ENCODE data around the gene GFOD1.
"Not testable (repeated sequence)": the region's sequence is repeated elsewhere in the genome, so short reads cannot be mapped to it uniquely, and the experiment has no call there.

The GFOD1 gene

DNA sequence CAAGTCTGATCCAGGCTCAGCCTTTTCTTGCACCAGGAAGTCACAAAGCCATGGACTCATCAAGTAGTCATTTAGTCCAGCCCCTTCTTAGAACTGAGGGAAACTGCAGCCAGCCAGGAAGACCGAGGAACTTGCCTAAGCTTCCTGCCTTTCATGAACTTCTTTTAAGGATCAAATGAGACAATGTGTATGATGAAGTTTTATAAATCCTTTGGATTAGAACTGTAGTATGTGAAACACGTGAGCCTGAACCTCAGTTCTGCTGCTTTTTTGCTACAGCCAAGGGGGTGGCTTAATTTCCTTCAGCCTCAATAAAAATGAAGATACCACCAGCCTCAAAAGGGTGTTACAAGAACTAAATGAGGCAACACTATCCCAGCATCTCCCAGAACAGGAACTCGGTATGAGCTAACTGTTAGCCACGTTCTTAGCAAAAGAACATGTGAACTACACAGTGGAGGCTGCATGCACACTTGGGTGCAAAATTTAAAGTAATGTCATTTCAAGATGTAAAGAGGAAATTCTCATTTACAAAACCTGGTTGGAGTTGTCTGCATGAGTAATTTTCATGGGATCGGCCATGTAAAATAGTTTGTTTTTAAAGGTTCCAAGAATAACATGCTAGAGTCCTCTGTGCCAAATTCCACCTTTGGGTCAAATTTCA, 83.0 kb downstream of the GFOD1 start:
- no peak for DNase-seq (ENCODE audit: low spot score)

DNA sequence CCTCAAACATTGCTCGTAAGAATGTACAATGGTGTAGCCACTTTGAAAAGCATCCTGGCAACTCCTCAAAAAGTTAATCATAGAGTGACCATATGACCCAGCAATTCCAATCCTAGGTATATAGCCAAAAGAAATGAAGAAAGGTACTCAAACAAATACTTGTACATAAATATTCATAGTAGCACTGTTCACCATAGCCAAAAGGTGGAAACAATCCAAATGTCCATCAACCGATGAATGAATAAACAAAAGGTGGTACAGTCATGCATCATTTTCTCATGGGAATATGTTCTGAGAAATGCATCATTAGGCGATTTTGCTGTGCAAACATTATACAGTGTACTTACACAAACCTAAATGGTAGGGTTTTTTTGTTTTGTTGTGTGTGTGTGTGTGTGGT, 84.7 kb downstream of the GFOD1 start:
- no peak for DNase-seq (ENCODE audit: low spot score)

DNA sequence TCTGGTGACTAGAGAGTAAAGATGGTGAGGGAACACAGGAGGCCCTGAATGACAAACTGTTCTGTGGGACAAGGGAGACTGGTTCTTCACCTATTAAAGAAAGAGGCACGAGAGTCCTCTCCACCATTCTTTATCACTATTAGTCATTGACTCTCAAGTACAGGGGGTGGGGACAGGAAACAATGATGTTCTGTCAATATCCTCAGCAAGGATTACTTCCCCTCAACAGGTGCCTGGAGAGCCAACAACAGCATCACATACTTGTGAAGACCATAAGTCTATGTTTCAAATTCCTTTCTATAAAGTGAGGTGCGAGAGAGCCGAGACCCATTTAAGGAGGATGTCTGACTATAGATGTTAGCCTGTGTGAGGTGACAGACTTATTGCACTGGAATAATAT, 86.6 kb downstream of the GFOD1 start:
- no peak for DNase-seq (ENCODE audit: low spot score)

DNA sequence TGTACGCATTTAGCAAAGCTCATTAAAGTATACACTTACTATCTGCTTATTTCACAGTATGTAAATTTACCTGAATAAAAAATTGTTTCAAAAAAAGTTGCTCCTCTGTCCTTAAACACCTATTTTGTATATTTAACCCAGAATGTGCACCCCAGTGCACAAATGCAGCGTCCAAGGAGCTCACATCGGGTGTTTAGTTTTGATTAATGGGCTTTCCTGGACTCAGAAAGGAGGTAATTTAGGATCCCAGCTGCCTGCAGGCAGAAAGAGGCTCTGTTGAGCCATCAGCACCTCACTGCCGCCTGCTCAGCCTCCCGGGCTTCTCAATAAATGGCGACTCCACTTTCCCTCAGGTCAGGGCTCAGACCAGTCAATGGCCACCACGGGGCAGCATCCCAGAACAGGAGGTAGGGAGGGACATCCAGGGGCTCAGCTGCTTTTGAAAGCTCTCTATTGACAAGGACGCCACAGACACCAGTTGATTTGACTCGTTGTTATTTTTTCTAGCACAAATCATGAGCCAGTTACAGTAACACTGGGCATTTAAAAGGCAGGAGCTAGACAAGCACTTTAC, 88.9 kb downstream of the GFOD1 start:
- DNase-seq (ENCODE audit: low spot score), result no peak

DNA sequence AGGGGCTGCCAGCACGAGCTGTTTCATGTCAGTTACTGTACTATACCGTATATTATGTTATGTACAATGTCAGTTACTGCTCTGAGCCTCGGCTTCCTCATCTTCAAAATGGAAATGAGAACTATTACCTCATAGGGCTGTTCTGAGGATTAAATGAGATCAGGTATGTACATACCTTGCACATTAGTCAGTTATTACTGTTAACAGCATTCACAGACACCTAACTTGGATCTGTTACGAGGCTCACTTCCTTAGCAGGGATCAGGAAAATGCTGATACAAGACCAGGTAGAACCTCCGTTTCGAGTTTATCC, 89.4 kb downstream of the GFOD1 start:
- peak; percentile 17 for DNase-seq (ENCODE audit: low spot score)

DNA sequence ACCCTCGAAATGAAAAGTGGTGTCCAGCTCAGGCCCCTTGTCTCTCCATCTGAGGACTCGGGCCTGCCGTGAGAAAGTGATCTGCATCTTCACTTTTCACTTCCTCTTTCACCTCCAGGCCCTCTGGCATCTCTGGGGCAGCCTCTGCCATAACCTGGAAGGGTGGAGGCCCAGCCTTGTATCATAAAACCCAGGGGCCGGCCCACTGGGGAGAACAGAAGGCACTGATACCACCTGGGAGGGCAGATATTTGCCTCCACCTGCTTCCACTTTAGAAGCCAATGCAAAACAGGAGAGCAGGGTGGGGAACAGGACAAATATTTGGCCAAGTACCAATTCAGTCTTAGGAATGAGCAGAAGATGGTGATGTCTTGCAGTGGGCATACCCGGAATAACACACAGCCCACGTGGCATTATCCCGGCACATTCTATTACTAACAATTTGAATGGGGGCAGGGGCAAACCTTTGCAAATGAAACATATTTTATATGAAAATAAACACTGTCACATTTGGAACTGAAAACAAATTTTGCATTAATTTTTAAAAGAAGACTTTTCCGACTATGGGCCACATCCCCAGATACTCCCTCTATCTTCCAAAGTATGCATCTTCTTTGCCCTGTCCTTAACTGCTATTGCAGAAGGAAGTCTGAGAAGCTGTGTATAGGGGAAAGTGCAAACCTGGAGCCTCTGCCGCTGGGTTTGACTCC, 89.9 kb downstream of the GFOD1 start:
- DNase-seq (ENCODE audit: low spot score), result peak; percentile 57

DNA sequence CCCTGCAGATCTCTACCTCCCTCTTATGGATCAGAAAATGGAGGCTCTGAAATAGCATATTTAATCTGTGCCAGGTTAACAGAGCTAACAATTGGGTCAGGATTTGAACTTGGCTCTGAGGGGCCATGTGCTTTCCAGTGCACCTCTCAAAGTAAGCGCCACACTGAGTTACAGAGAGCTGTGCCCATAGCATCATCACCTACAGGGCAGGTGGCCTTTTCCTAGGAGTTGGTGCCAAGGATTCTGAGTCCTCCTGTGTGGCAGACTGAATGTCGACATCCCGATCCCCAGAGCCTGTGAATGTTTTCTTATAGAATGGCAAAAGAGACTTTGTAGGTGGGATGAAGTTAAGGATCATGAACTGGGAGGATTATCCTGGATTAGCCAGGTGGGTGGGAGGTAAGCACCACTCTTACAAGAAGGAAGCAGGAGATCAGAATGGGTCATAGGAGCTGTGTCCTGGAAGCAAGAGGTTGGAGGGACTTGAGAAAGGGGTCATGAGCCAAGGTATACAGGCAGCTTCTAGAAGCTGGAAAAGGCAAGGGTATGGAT, 91.1 kb downstream of the GFOD1 start:
- DNase-seq (ENCODE audit: low spot score), result no peak

DNA sequence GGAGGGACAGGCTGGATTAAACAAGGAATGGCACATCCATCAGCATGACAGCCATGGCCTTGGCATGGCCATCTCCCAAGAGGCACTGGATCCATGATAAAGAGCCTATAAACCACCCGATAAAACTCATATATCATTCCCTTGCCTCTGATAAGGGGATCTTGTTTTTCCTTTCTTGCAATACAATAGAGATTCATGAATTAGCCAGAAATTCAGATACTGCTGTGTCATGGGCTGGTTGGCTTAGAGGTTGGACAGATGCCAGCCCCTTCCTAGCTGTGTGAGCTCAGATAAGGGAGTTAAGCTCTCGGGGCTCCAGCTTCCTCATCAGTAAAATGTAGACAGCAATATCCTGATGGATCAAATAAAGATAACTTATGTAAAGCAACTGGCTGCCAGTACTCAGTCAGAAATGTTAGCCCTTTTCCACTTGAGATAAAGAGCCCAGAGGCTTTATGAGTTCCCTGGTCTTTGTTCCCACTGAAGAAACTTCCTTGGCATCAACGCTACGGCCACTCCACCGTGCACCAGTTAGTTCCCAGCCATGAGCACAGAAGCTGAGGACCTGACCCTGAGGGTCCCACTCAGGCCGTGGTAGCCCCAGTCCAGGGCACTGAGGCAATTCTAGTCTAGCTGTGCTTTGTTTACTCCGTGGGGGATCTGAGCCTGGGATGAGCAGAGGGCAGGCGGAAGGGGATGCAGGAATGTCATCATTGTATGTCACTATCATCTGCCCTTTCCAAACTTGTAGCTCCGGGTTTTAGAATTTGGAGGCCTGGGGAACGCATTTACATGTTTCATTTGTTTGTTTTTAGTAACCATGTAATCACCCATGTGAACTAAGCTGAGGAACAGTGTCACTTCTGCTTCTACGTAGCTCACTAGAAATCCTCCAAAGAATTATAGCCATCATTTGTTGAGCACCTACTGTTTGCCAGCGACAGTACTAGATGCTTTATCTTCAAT, 91.8 kb downstream of the GFOD1 start:
- peak; percentile 94 for DNase-seq (ENCODE audit: low spot score)

DNA sequence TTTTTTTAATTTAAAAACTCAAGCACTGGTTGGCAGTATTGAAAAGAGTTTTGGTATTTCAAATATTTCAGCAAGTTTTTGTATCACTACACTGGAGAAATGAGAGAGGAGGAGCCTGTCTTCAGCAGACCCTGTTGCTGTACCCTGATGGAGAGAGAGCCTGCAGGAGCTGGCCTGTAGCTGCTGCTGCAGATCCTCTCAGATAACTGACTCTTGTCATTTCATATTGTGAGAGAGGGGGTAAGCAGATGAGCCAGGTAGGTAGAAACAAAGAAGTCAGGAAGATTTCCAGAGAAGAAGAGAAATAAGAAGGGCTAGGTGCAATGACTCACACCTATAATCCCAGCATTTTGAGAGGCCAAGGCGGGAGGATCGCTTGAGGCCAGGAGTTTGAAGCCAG, 94.9 kb downstream of the GFOD1 start:
- no peak for DNase-seq (ENCODE audit: low spot score)

DNA sequence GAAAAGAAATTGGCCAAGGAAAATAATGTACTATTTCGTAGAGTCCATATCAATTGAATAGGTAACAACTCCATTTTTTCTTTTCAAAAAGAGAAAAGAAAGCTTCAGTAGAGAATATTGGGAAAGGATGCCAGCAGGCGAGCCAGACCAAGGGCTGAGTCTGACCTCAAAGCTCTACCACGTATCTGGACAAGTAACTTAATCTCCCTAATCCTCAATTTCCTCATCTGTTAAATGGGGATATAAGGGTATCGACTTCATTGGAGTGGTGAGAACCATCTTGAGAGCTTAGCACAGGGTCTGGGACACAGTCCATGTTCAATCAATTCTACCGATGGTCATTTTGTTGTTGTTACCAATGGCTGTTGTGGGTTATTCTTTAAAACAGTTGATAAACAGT, 95.9 kb downstream of the GFOD1 start:
- DNase-seq (ENCODE audit: low spot score), result no peak

DNA sequence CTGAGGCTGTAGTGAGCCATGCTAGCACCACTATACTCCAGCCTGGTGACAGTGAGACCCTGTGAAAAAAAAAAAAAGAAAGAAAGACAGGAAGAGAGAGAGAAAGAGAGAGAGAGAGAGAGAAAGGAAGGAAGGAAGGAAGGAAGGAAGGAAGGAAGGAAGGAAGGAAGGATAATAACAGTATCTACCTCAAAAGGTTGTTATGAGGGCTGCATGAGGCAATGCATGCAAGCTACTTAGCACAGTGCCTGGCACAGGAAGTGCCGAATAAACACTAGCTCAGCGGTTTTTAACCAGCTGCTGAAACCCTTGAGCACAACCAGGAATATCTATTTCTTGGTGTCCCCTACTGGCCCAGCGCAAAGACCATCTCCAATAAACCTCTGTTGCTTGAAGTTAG, 96.7 kb downstream of the GFOD1 start:
- DNase-seq (ENCODE audit: low spot score), result no peak

DNA sequence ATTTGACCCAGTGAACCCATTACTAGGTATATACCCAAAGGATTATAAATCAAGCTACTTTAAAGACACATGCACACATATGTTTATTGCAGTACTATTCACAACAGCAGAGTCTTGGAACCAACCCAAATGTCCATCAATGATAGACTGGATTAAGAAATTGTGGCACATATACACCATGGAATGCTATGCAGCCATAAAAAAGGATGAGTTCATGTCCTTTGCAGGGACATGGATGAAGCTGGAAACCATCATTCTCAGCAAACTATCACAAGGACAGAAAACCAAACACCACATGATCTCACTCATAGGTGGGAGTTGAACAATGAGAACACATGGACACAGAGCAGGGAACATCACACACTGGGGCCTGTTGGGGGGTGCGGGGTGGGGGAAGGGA, 98.2 kb downstream of the GFOD1 start:
- DNase-seq (ENCODE audit: low spot score), result not testable (repeated sequence)

DNA sequence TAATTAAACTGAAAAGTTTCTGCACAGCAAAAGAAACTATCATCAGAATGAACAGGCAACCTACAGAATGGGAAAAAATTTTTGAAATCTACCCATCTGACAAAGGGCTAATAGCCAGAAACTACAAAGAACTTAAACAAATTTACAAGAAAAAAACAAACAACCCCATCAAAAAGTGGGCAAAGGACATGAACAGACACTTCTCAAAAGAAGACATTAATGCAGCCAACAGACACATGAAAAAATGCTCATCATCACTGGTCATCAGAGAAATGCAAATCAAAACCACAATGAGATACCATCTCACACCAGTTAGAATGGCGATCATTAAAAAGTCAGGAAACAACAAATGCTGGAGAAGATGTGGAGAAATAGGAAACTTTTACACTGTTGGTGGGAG, 98.6 kb downstream of the GFOD1 start:
- DNase-seq (ENCODE audit: low spot score), result not testable (repeated sequence)

DNA sequence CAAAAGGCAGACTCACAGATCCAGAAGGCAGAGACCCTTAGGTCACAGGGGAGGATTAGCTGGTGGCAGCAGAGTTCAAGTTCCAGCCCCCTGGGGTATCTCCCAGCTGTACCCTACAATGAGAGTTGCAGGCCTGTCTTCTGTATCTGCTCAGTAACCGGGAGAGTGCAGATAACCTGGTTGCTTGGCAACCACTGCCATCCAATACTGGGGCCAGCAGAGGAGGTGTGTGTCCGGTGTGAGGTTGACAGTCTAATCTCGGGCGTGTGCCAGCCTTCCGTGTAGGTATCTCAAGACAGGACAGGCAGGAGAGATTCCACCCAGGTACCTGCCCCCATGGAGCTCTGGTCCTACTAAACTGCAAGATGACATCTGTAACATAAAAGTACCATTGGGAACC, 102.4 kb downstream of the GFOD1 start:
- DNase-seq (ENCODE audit: low spot score), result peak; percentile 56

DNA sequence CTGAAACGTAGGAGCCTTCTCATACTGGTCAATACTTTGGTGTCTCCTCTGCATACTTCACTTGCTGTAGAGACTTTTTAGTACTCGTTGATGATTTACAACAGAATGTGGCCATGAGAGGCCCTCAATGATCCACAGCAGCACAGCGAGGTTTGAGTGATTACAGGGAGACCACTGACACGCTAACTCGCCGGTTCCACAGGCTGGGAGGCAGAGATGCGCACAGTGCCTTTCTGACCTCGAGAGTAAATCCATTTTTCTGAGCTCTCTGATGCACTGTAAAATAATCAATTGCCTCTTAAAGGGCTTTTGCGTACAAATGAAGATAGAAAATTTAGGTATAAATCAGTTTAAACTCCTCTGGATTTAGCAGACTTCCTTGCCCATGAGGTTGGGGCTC, 102.9 kb downstream of the GFOD1 start:
- DNase-seq (ENCODE audit: low spot score), result no peak

DNA sequence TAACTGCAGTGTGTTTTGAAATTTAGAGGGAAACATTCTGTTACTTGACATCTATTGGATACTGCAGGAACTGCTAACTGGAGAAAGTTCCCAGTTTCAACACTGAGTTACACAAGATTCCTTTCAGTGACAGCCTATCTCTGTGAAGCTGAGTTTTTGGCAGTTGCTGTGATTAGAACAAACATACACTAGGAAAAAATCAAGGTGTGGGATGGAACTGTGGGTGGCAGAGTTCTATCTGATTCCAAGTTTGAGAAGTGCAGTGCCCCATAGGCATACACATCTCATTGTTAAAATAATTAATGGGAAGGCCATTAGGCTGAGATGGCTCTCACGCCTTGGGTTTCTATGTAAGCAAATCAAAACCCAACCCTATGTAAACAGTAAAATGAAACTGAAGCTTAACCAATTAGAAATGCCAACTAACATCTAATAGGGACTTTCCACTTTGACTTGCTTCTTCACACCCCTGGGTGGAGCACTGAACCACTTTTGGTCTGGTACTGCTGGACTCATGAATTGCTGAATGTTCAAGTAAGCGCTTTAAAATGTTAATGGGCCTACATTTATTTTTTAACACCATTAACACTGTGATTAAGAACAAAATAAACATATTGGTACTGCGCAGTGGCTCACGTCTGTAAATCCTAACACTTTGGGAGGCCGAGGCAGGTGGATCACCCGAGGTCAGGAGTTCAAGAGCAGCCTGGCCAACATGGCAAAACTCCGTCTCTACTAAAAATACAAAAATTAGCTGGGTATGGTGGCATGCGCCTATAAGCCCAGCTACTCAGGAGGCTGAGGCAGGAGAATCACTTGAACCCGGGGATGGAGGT, 103.9 kb downstream of the GFOD1 start:
- DNase-seq (ENCODE audit: low spot score), result peak; percentile 76

DNA sequence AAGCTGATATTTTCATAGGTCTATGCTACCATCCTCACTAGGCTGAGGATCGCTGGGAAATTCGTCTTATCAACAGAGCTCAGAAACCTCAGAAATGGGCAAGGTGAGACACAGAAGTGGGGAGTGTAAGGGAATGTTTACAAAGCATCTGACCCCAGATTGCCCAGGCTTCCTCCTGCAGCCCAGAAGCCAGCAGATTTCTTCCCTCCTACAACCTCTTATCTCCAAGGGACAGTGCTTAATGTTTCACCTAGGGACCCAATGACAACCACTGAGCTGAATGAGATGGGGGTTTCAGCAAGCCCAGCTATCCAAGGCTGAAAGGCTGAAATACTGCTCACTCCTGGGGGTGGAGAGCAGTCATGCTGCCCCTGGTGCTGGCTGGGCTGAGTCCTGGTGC, 106.6 kb downstream of the GFOD1 start:
- no peak for DNase-seq (ENCODE audit: low spot score)

DNA sequence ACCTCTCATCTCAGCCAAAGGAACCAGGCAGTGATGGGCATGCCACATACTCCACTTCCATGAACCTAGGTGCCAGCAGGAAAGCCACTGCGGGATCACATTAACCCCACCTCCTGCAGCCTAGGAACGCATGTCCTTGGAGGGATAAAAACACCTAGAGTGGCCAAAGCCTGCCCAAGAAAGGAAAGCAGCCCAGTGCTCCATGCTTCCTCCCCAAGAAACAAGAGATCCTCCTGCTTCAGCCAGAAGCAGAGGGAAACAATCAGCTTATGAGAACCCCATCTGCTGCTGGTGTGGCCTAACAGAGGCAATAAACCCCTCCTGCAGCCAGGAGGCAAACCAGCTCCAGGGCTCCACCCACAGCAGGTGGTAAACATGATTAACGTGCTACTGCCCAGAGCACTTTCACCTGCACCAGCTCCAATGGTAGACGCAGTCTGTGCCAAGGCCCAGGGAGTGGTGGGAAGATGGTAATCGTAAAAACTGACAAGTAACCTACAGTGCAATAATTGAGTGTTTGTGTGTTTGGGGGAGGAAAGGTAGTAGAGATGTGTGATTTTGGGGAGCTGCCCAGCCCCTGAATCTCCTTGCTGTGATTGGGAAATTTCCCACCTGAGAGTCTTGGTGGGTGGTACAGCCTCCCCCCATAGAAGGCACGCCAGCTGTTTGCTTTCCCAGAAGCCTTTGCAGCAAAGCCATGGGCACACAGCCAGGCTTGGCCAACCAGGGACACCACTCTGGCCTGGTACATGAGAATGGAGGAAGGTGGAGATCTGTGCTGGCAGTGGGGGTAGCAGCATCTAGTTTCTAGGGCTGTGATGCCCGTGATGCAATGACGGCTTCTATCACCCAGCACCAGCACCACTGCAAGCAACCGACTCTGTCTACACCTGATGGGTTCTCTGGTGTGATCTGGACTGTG, 108.5 kb downstream of the GFOD1 start:
- DNase-seq (ENCODE audit: low spot score), result peak; percentile 70

DNA sequence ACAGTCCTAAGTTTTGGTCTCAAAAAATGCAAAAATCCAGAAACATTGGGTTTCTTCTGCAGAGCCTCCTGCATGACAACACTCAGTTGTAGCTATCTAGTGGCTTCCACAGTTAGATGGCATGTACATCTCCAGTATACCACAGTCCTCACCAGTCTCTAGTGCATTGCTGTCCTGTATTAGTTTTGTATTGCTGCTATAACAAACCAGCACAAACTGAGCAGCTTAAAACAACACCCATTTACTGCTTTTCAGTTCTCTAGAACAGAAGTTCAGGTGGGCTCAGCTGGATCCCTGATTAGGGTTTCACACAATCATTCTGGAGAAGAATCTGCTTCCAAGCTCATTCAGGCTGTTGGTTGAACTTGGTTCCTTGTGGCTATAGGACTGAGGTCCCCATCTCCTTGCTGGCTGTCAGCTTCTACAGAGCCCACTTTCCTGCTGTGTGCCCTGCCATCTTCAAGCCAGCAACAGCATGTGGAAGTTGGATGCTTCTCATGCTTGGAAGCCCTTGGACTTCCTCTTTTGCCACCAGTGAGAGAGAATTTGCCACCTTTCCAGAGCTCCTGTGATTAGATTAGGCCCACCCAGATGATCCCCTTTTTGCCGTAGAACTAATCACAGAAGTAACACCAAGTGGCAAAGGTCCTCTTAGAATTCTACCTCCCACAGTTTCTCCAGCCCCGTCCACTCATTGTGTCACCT, 110.2 kb downstream of the GFOD1 start:
- no peak for DNase-seq (ENCODE audit: low spot score)

All from hematopoietic multipotent progenitor cell treated with erythropoietin and hydrocortisone succinate and interleukin-3 and kit ligand, for 17 days (in vitro differentiated cells).